ENCODE data around the gene RCBTB1. TPM values are rescaled to one million over a fixed set of nuclear protein-coding genes. Genes with fewer than 3 reads are reported as not detected.
"Not testable (repeated sequence)": the region's sequence is repeated elsewhere in the genome, so short reads cannot be mapped to it uniquely, and the experiment has no call there.

The RCBTB1 gene
- total and polyA plus RNA-seq, 2 donors from 2014 or later: 14.8 to 18.9 TPM

GRCh38 chr13:49497272-49497671 lies 88.1 kb downstream of the RCBTB1 start:
- Histone ChIP-seq H3K36me3 (ENCODE audit: control insufficient read depth in 2 of 3, insufficient read depth in 3 of 3, low read length in 3 of 3) (no peaks in the 10 kb centered on the region), H3K27me3 (ENCODE audit: control insufficient read depth, insufficient read depth, low read length) (no peaks in the 10 kb centered on the region), H3K4me1 (ENCODE audit: control insufficient read depth in 2 of 3, insufficient read depth in 2 of 3, low read depth in 1 of 3, low read length in 3 of 3) (peaks cover 0 to 4% (median 0%) of the 10 kb centered on the region in 3 donors), H3K9me3 (ENCODE audit: control insufficient read depth in 2 of 3, insufficient read depth in 1 of 3, low read length in 3 of 3) (no peaks in the 10 kb centered on the region), H3K4me3 (ENCODE audit: low read length in 3 of 3) (no peak overlapping the region), H3K9ac (ENCODE audit: low read length in 3 of 3) (no peak overlapping the region), H3K27ac (ENCODE audit: low read depth in 2 of 2, low read length in 2 of 2) (peak overlapping the region in 1 of 2 donors; percentile 47)
- TF ChIP-seq, protein P1, sequence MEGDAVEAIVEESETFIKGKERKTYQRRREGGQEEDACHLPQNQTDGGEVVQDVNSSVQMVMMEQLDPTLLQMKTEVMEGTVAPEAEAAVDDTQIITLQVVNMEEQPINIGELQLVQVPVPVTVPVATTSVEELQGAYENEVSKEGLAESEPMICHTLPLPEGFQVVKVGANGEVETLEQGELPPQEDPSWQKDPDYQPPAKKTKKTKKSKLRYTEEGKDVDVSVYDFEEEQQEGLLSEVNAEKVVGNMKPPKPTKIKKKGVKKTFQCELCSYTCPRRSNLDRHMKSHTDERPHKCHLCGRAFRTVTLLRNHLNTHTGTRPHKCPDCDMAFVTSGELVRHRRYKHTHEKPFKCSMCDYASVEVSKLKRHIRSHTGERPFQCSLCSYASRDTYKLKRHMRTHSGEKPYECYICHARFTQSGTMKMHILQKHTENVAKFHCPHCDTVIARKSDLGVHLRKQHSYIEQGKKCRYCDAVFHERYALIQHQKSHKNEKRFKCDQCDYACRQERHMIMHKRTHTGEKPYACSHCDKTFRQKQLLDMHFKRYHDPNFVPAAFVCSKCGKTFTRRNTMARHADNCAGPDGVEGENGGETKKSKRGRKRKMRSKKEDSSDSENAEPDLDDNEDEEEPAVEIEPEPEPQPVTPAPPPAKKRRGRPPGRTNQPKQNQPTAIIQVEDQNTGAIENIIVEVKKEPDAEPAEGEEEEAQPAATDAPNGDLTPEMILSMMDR (IDR thresholded peaks at IDR 0.05; ENCODE audit: borderline replicate concordance, extremely low read depth, insufficient read depth): no peak
- intact Hi-C loops (cut with DNase I): no loop called here
- DNase-seq (no peak), FAIRE-seq (no peak)

- DNase-seq; intact Hi-C loops (cut with DNase I); H3K36me3 ChIP-seq (ENCODE audit: control insufficient read depth in 2 of 3, insufficient read depth in 3 of 3, low read length in 3 of 3); H3K9ac ChIP-seq (ENCODE audit: low read length in 3 of 3); H3K27me3 ChIP-seq (ENCODE audit: control insufficient read depth, insufficient read depth, low read length); H3K4me3 ChIP-seq (ENCODE audit: low read length in 3 of 3); H3K4me1 ChIP-seq (ENCODE audit: control insufficient read depth in 2 of 3, insufficient read depth in 2 of 3, low read depth in 1 of 3, low read length in 3 of 3); H3K9me3 ChIP-seq (ENCODE audit: control insufficient read depth in 2 of 3, insufficient read depth in 1 of 3, low read length in 3 of 3); FAIRE-seq: not testable (repeated sequence)
- peak overlapping the region in 1 of 2 donors; percentile 47 for H3K27ac ChIP-seq (ENCODE audit: low read depth in 2 of 2, low read length in 2 of 2)
Measured at GRCh38 chr13:49496837-49497236, 88.5 kb downstream of the RCBTB1 start.

GRCh38 chr13:49495783-49496762 lies 89.3 kb downstream of the RCBTB1 start, which contains the start of gene PHF11:
TSS of gene PHF11 (plus strand) at chr13:49495953. CDS start at chr13:49496002, 49 bp downstream.
- H3K36me3 ChIP-seq (ENCODE audit: control insufficient read depth in 2 of 3, insufficient read depth in 3 of 3, low read length in 3 of 3): no peaks in the 10 kb centered on the region
- H3K9ac ChIP-seq (ENCODE audit: low read length in 3 of 3): peak within 1 kb of the TSS; percentile 26 to 85 (median 78)
- TF ChIP-seq, protein P1 (IDR thresholded peaks at IDR 0.05; ENCODE audit: borderline replicate concordance, extremely low read depth, insufficient read depth): no peak
- intact Hi-C loops (cut with DNase I): no loop called here
- H3K9me3 ChIP-seq (ENCODE audit: control insufficient read depth in 2 of 3, insufficient read depth in 1 of 3, low read length in 3 of 3): no peaks in the 10 kb centered on the region
- peak within 1 kb of the TSS; percentile 69 to 81 (median 77) for H3K4me3 ChIP-seq (ENCODE audit: low read length in 3 of 3)
- H3K27ac ChIP-seq (ENCODE audit: low read depth in 2 of 2, low read length in 2 of 2): peak within 1 kb of the TSS; percentile 93 to 95
- peaks cover 0 to 4% (median 0%) of the 10 kb centered on the region in 3 donors for H3K4me1 ChIP-seq (ENCODE audit: control insufficient read depth in 2 of 3, insufficient read depth in 2 of 3, low read depth in 1 of 3, low read length in 3 of 3)
- no peak for FAIRE-seq
- DNase-seq: peak; percentile 76 to 95 (median 85)
- no peaks in the 10 kb centered on the region for H3K27me3 ChIP-seq (ENCODE audit: control insufficient read depth, insufficient read depth, low read length)

- Histone ChIP-seq H3K27ac (ENCODE audit: low read depth in 2 of 2, low read length in 2 of 2) (no peak overlapping the region), H3K4me1 (ENCODE audit: control insufficient read depth in 2 of 3, insufficient read depth in 2 of 3, low read depth in 1 of 3, low read length in 3 of 3) (peaks cover 0 to 4% (median 0%) of the 10 kb centered on the region in 3 donors), H3K9ac (ENCODE audit: low read length in 3 of 3) (peak overlapping the region in 1 of 3 donors; percentile 56), H3K4me3 (ENCODE audit: low read length in 3 of 3) (peak overlapping the region in 2 of 3 donors; percentile 39 to 76), H3K36me3 (ENCODE audit: control insufficient read depth in 2 of 3, insufficient read depth in 3 of 3, low read length in 3 of 3) (no peaks in the 10 kb centered on the region), H3K9me3 (ENCODE audit: control insufficient read depth in 2 of 3, insufficient read depth in 1 of 3, low read length in 3 of 3) (no peaks in the 10 kb centered on the region), H3K27me3 (ENCODE audit: control insufficient read depth, insufficient read depth, low read length) (no peaks in the 10 kb centered on the region)
- TF ChIP-seq, protein P1 (IDR thresholded peaks at IDR 0.05; ENCODE audit: borderline replicate concordance, extremely low read depth, insufficient read depth): peak; percentile 7
- intact Hi-C loops (cut with DNase I): no loop called here
- FAIRE-seq (no peak), DNase-seq (no peak)
Measured at GRCh38 chr13:49494645-49495044, 90.7 kb downstream of the RCBTB1 start.

All from kidney (tissue), 14 donors.